Lung (tissue), 12 donors: ENCODE results near the gene DUSP10. TPM values are rescaled to one million over a fixed set of nuclear protein-coding genes. Genes with fewer than 3 reads are reported as not detected.

ENCODE experiments used
- ATAC-seq: fragments of 200-7000 bp; cut with Tn5 transposase; one replicate; pipeline ENCODE4 v1.9.1; 2020; ENCODE audit warnings: moderate number of reproducible peaks; ENCODE audit not compliant: insufficient read depth, low FRiP score
- DNase-seq, 3 donors: peaks; one replicate each; pipeline ENCODE4 v3.0.0-alpha.2; 2013 to 2017
- H3K27ac ChIP-seq, 2 donors: one replicate each; pipeline ENCODE4 v1.5.1; 2013; ENCODE audit warnings: mild to moderate bottlenecking in 2 of 2, moderate library complexity in 2 of 2, control low read depth in 1 of 2, inconsistent platforms in 1 of 2, low read depth in 1 of 2, low read length in 1 of 2
- H3K27me3 ChIP-seq, 3 donors: one replicate each; pipeline ENCODE4 v1.5.1; 2013; ENCODE audit warnings: low read length in 2 of 3; ENCODE audit not compliant: control insufficient read depth in 3 of 3, insufficient read depth in 3 of 3
- H3K36me3 ChIP-seq, 4 donors: one replicate each; pipeline ENCODE4 v1.5.1; 2013; ENCODE audit warnings: low read length in 4 of 4, mild to moderate bottlenecking in 1 of 4, moderate library complexity in 1 of 4; ENCODE audit not compliant: control insufficient read depth in 4 of 4, insufficient read depth in 4 of 4
- H3K4me1 ChIP-seq, 5 donors: one replicate each; pipeline ENCODE4 v1.5.1; 2013; ENCODE audit warnings: low read length in 5 of 5, mild to moderate bottlenecking in 2 of 5, moderate library complexity in 1 of 5; ENCODE audit not compliant: control insufficient read depth in 5 of 5, insufficient read depth in 5 of 5
- H3K4me3 ChIP-seq: one replicate; pipeline ENCODE4 v1.5.1; 2013; ENCODE audit warnings: mild to moderate bottlenecking, control low read depth, moderate library complexity
- H3K9ac ChIP-seq, 2 donors: one replicate each; pipeline ENCODE4 v1.5.1; 2013; ENCODE audit warnings: low read length in 2 of 2, control low read depth in 1 of 2; ENCODE audit not compliant: insufficient read depth in 1 of 2
- H3K9me3 ChIP-seq, 4 donors: one replicate each; pipeline ENCODE4 v1.5.1; 2013; ENCODE audit warnings: low read length in 3 of 4, mild to moderate bottlenecking in 1 of 4, moderate library complexity in 1 of 4; ENCODE audit not compliant: control insufficient read depth in 4 of 4, insufficient read depth in 3 of 4
- WGBS, 2 donors: extraction: QIAGEN DNeasy Blood & Tissue Kit; methylation state at CpG; one replicate each; pipeline ENCODE4 v1.1.7; 2013; 5-methylcytosine and 5-hydroxymethylcytosine counted together
- polyA plus RNA-seq, 2 donors: library from polyadenylated mRNA; stranded (reverse); fragments of 200-250 nt; gene quantifications; one replicate each; pipeline ENCODE4 v1.2.1, GENCODE V29; 2013
- total RNA-seq, 2 donors: library from RNA; depleted of rRNA in 1 of 2; stranded (reverse); fragments of >200 nt in 1 of 2; gene quantifications; one replicate each; pipeline ENCODE4 v1.2.1, GENCODE V29; 2014 to 2021
- TF ChIP-seq, protein P1 (sequence below): IDR thresholded peaks from 2 replicates; pipeline ENCODE4 v1.5.1; 2012; ENCODE audit warnings: mild to moderate bottlenecking; ENCODE audit errors: control extremely low read depth, extremely low read depth
- donor health status: control.
- donor health status: control.
- donor health status: Bipolar disorder and iron deficiency.
- donor health status: healthy.
- donor health status: DM: yes; HTN: yes; CAD: no.

Gene DUSP10
- total and polyA plus RNA-seq, 4 donors = 5.3 to 17.2 (median 11.5) TPM

DNA sequence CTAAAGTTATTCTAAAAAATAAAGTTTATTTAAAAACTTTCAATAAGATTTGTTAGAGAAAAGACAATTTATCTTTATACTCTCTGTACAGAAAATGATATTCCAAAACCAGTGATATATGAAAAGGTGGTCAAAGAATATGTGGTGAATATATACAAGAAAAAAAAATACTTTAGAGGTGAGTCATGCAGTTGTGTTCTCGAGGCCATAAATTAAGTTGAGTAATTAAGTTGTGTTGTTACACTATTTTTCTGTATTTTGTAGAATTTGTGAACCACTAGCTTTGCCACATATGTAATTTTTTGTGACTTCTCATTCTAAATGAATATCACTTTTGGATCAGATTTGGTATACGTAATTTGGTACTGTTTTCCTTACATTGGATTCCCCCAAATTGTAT lies 23.6 kb upstream of the DUSP10 start:
- no peaks in the 10 kb centered on the region for H3K9me3 ChIP-seq
- H3K4me3 ChIP-seq = no peak overlapping the region
- TF ChIP-seq, protein P1, sequence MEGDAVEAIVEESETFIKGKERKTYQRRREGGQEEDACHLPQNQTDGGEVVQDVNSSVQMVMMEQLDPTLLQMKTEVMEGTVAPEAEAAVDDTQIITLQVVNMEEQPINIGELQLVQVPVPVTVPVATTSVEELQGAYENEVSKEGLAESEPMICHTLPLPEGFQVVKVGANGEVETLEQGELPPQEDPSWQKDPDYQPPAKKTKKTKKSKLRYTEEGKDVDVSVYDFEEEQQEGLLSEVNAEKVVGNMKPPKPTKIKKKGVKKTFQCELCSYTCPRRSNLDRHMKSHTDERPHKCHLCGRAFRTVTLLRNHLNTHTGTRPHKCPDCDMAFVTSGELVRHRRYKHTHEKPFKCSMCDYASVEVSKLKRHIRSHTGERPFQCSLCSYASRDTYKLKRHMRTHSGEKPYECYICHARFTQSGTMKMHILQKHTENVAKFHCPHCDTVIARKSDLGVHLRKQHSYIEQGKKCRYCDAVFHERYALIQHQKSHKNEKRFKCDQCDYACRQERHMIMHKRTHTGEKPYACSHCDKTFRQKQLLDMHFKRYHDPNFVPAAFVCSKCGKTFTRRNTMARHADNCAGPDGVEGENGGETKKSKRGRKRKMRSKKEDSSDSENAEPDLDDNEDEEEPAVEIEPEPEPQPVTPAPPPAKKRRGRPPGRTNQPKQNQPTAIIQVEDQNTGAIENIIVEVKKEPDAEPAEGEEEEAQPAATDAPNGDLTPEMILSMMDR = no peak
- H3K9ac ChIP-seq = no peak overlapping the region
- DNase-seq (no peak), ATAC-seq (no peak)
- H3K4me1 ChIP-seq = no peaks in the 10 kb centered on the region
- no peak overlapping the region for H3K27ac ChIP-seq
- H3K27me3 ChIP-seq = no peaks in the 10 kb centered on the region
- 28 to 36% methylated on average over 2 of the region's 2 CpGs for WGBS, 2 donors
- no peaks in the 10 kb centered on the region for H3K36me3 ChIP-seq

DNA sequence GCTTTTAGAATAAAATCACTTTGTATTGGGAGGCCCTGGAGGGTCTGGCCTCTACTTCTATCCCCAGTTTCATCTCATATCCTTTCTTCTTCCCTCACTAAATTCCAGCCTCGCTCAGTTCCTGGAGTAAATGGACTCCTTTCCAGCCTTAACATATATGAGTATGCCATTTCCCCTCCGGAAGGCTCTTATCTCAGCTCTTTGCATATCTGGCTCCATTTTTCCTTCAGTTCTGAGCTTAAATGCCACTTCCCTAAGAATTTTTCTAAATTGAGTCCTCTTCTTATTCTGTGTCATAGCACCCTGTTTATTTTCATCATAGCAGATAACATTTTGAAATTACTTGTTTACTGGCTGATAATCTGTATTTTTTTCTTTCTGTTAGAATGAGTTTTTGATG lies 20.2 kb upstream of the DUSP10 start:
- TF ChIP-seq, protein P1 = no peak
- Histone ChIP-seq H3K9ac (no peak overlapping the region), H3K4me3 (no peak overlapping the region), H3K9me3 (no peaks in the 10 kb centered on the region), H3K4me1 (peaks cover 0 to 3% (median 0%) of the 10 kb centered on the region in 5 donors), H3K27me3 (no peaks in the 10 kb centered on the region), H3K36me3 (no peaks in the 10 kb centered on the region), H3K27ac (no peak overlapping the region)
- WGBS, 2 donors = 79 to 80% methylated on average over 2 of the region's 2 CpGs
- peak in 1 of 3 donors; percentile 23 for DNase-seq
- ATAC-seq = no peak

DNA sequence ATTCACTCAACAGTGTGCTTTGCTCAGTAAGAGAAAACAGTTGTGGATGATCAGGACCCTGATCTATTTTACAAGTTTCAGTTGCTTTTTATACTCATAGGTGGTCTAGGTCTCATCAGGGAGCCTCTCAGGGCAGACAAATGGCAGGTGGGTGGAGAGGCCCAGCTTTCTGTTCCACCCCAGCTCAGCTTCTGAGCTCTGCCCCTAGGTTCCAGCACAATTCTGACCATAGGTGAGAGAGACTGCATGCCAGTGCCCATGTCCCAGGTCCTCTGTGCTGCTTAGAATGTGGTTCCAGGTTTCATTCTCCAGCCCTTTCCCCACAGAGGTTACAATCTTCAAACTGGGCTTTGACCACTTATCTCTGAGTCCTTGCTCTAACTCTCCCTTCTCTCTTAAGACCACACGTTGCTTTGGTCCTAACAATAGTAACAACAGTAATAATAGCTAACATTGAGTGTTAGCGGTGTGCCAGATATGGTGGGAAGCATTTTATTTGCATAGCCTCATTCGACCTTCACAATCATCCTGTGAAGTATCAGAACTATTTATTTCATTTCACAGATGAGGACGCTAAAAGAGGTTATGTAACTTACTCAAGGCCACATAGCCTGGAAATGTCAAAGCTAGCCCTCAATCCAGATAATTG lies 19.6 kb upstream of the DUSP10 start:
- whole genome bisulfite sequencing, 2 donors = 72 to 81% methylated on average over 4 of the region's 4 CpGs
- TF ChIP-seq, protein P1 = no peak
- no peaks in the 10 kb centered on the region for H3K9me3 ChIP-seq
- DNase-seq = no peak
- H3K4me1 ChIP-seq = peaks cover 0 to 3% (median 0%) of the 10 kb centered on the region in 5 donors
- H3K27ac ChIP-seq = no peak overlapping the region
- no peaks in the 10 kb centered on the region for H3K36me3 ChIP-seq
- H3K9ac ChIP-seq = no peak overlapping the region
- H3K27me3 ChIP-seq = no peaks in the 10 kb centered on the region
- no peak overlapping the region for H3K4me3 ChIP-seq
- no peak for ATAC-seq

DNA sequence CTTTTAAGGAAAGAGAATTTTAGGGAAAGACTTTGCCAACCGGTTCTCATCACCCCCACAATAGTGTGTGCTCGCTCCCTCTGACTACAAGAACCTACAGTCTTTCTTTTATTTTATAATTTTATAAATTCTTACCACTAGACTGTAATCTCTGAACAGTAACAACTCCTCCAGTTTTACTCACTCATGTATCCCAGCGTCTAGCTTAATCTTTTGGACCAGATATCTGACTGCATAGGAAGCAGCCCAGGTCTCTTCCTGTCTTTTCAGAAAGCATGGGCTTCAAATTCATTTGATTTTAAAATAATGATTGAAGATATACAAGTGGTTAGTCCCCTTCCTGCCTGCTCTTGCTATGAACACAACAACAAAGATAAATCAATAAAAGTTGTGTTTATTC lies 19.0 kb upstream of the DUSP10 start:
- DNase-seq = no peak
- ATAC-seq = no peak
- Histone ChIP-seq H3K27me3 (no peaks in the 10 kb centered on the region), H3K4me1 (peaks cover 0 to 3% (median 0%) of the 10 kb centered on the region in 5 donors), H3K9ac (no peak overlapping the region), H3K9me3 (no peaks in the 10 kb centered on the region), H3K4me3 (no peak overlapping the region), H3K27ac (no peak overlapping the region), H3K36me3 (no peaks in the 10 kb centered on the region)
- WGBS, 2 donors = 80 to 82% methylated on average over 3 of the region's 3 CpGs
- TF ChIP-seq, protein P1 = no peak
